ENCODE data around the gene MYMK.
A peak's percentile ranks its signal among the peaks of the same experiment; 100 is the strongest.

Gene MYMK

DNA sequence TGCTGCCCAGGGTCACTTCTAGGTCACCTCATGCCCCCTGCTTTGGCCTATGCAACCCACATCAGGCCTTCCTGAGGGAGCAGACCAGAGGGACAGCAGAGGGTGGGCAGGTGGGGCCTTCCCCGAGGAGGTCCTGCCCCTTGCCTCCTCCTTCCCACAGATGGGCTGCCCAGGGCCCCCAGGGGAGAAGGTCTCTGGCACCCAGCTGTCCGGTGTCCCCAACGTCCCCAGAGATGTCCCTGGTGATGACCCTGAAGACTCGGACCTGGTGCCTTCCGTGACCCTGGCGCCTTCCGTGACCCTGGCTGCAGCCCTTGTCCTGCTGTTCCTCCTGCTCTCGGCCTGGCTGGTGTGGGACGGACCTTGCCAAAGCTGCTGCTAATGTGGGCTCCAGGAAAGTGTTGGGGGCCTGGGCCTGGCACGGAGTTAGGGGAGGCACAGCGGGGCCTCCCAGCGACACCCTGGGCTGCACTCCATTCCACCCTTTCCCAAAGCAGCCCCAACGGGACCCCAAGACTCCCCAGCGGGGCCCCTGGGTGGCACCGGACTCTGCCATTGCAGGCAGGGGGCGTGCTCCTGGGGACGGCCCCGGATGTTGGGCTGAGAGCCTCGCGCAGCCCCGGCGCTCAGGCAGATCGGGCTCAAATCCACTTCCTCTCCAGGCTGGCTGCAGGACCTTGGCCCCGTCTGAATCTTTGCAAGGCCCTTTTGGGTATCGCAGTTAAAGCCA, 39.1 kb downstream of the MYMK start:
- DNase-seq (ENCODE audit: low read depth in 2 of 2), result no peak

- DNase-seq (ENCODE audit: low read depth in 2 of 2), result no peak
Measured at GRCh38 chr9:133484671-133485437, 39.9 kb downstream of the MYMK start.

DNA sequence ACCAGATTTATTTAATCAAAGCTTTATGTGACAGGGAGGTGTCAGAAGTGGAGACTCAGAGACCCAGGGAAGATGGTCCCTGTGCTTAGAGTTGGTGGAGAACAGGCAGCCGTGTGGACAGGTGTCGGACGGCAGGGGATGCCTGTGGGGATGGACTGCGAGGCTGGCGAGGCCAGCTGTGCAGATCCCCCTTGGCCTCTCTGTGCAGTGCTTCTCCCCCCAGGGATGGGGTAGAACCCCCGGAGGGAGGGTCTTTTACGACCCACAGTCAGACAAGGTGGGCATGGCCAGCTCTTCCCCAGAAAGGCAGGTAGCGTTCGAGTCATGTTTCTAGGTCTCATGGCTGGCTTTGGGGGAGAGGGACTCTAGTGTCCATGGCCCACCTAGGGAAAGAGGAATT, 41.1 kb downstream of the MYMK start:
- DNase-seq (ENCODE audit: low read depth in 2 of 2), result no peak

- peak; percentile 53 to 54 for DNase-seq (ENCODE audit: low read depth in 2 of 2)
Measured at GRCh38 chr9:133478851-133479711, 45.7 kb downstream of the MYMK start, which contains the start of gene SLC2A6. Gene SLC2A6 (minus strand): TSS chr9:133479099. CDS start chr9:133479059, 40 bp downstream.

DNA sequence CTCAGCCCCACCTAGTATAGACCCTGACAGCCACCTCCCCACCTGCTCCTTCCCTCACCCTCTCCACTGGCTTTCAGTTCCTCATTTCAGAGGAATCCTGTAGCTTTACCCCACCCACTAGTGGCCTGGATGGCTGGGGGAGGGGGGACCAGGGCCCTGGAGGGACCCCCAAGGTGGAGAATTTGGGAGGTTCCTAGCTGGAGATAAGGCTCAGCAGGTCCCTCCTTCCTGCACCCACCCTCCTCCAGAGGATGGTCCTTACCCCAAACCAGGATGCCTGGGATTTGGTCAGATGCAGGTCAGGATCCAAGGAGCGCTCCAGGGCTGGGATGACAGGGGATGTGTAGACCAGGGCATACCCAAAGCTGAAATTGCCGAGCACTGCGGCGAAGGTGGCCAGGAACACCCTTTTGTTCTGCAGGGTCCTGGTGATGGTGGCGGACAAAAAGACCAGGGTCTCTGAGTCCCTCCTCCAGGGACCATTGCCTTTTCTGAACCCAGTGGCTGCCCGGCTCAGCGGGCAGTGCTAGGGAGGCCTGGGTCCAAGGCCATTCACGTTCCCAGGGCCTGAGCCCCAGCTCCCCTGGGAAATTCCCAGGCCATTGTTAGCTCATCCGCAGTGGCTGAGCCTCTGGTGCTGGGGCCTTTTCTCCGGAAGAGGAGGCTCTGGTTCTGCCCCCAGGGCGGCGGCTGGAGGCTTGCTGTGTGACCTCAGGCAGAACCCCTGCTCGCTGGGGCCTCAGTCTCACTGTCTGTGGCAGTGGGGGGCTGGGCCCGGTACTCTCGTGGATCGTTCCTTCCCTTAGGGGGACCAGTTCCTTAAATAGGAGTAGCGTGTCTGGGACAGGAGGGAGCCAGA, 46.5 kb downstream of the MYMK start:
- DNase-seq (ENCODE audit: low read depth in 2 of 2), result no peak

- no peak for DNase-seq (ENCODE audit: low read depth in 2 of 2)
Measured at GRCh38 chr9:133477461-133477860, 47.3 kb downstream of the MYMK start.

DNA sequence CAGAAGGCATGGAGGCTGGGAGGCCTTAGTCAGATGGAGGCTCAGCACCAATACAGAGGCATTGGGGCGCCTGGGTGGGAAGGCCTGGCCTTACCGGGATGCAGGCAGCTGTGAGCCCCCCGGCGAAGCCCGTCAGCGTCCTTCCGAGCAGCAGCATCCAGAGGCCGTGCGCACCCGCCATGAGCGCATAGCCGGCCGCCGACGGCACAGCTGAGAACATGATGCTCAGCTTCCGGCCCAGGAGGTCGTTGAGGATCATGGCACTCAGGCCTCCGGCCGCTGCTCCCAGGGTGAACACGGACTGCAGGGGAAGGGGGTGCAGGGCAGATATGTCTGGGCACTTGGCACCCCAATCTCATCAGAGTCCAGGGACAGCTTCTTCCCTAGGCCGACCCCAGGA, 47.8 kb downstream of the MYMK start:
- DNase-seq (ENCODE audit: low read depth in 2 of 2), result no peak

DNA sequence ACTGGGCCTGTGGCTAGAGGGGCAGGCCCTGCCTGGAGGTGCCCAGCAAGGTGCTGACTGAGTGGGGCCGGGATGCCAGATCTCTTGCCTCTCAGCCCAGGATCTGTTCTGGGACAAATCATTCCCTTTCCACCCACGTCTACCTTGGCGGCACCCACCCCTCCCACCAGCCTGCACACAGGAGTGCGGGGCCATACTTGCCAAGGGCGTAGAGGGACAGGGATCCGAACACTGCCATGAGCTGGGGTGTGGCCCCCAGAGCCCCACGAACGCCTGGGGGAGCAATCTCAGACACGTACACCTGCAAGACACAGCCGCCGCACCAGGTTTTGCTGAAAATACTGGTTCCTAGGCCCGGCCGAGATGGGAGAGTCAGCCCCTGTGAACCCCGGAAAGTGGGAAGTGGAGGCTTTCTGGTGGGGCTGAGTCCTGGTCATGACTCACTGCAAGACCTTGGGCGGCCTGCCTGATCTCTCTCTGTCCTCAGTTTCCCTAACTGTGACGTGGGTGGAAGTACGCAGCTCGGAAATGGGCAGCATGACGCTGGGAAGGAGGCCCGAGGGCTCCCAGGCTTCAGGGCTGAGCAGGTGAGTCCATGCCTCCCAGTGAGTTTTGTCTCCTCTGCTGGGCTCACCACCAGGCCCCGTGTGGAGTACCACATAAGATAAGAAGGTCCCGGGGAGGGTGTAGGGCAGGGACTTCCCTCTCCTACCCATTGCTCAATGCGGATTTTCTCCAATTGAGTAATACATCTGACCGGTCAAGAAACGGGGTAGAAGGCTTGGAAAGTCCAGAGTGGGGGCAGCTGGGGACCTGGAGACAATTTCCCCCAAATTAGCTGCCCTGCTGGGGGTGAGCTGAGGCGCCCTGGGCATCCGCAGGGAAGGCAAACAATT, 48.5 kb downstream of the MYMK start:
- DNase-seq (ENCODE audit: low read depth in 2 of 2), result no peak

GRCh38 chr9:133475292-133476012, 49.3 kb downstream of the MYMK start:
- no peak for DNase-seq (ENCODE audit: low read depth in 2 of 2)

- DNase-seq (ENCODE audit: low read depth in 2 of 2), result no peak
Measured at GRCh38 chr9:133474853-133475252, 49.9 kb downstream of the MYMK start.

GRCh38 chr9:133474215-133474614, 50.5 kb downstream of the MYMK start:
- no peak for DNase-seq (ENCODE audit: low read depth in 2 of 2)

- no peak for DNase-seq (ENCODE audit: low read depth in 2 of 2)
Measured at GRCh38 chr9:133473743-133474142, 51.0 kb downstream of the MYMK start.

- no peak for DNase-seq (ENCODE audit: low read depth in 2 of 2)
Measured at GRCh38 chr9:133472753-133473378, 51.9 kb downstream of the MYMK start.

- DNase-seq (ENCODE audit: low read depth in 2 of 2), result no peak
Measured at GRCh38 chr9:133472277-133472645, 52.5 kb downstream of the MYMK start.

DNA sequence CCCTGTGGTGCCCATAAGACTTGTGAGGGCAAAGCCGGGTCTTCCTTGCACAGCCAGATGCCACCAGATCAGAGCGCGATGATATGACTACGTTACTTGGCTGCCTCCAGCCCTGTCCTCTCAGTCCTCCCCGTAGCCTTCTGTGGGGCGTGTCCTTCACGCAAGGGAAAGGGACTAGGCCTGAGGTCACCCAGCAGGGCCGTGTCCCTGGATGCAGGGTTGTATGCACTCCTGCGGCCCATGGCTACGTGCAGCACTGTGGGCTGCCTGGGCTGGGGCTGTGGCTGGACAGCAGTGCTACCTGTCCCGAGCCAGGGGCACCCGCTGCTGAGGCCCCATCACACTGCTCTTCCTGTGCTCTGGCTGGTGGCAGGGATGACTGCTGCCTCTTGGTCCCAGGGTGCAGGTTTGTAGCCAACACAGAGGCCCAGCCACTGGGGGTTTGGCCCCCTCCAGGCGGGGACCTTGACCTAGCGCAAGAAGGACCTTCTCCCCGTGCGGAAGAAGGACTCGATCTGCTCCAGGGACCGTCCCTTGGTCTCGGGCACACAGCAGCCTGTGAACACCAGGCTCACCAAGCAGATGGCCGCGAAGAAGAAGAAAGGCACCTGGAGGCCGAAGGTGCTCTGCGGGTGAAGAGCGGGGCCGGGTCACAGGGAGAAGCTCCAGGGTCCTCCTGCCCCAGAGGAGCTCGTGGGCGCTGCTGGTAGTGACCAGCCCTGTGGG, 53.0 kb downstream of the MYMK start:
- DNase-seq (ENCODE audit: low read depth in 2 of 2), result no peak

- no peak for DNase-seq (ENCODE audit: low read depth in 2 of 2)
Measured at GRCh38 chr9:133470988-133471387, 53.8 kb downstream of the MYMK start.

- no peak for DNase-seq (ENCODE audit: low read depth in 2 of 2)
Measured at GRCh38 chr9:133470427-133470924, 54.3 kb downstream of the MYMK start.

- no peak for DNase-seq (ENCODE audit: low read depth in 2 of 2)
Measured at GRCh38 chr9:133468777-133469421, 55.9 kb downstream of the MYMK start.
